K562 (cell line): Measurements from ENCODE around the gene MAGI3. TPM values are rescaled to one million over a fixed set of nuclear protein-coding genes. Genes with fewer than 3 reads are reported as not detected.

ENCODE experiments used
- ATAC-seq: fragments of 200-7000 bp; cut with Tn5 transposase; 3 replicates; pipeline ENCODE4 v1.9.1; 2020; ENCODE audit warnings: moderate library complexity
- BruUV-seq: library from RNA; stranded (reverse); fragments of 400-500 nt; replicated peaks from 2 replicates; lab custom pipeline; 2021; lab: Mats Ljungman, UMichigan
- CTCF ChIA-PET: fragments of 300-600 bp; formaldehyde crosslinking; extraction: SDS; loops from one replicate; lab custom pipeline; 2021; ENCODE audit warnings: low intra/inter-chr PET ratio; lab: Yijun Ruan, JAX
- POLR2A ChIA-PET: fragments of 300-600, 350-650 bp; sonication (Branson Sonifier 250); formaldehyde crosslinking; extraction: SDS; loops from one replicate; lab custom pipeline; 2021; ENCODE audit warnings: antibody characterized with exemption, inconsistent platforms; lab: Yijun Ruan, JAX
- DNase-seq, 4 experiments: peaks; one replicate each; pipeline versions ENCODE4 v3.0.0 to v3.0.0-alpha.2; 2011 to 2018; ENCODE audit warnings: low spot score in 3 of 4, mixed read lengths in 3 of 4; ENCODE audit errors: extremely low read depth in 1 of 4
- FAIRE-seq: peaks from 2 replicates; lab custom pipeline; 2011; peaks lifted over from hg19 to GRCh38; lab: Jason Lieb, UNC
- H2AFZ ChIP-seq: 2 replicates; pipeline ENCODE4 v1.6.0; 2011; ENCODE audit warnings: low read depth, low read length, control low read depth, inconsistent platforms
- H3K27ac ChIP-seq: fragments of 200-600 bp; 3 replicates; pipeline ENCODE4 v1.8.0; 2011; ENCODE audit warnings: low read depth, mild to moderate bottlenecking, control low read depth, inconsistent platforms, low read length, moderate library complexity, mixed read lengths; ENCODE audit errors: extremely low read depth
- H3K27me3 ChIP-seq, 2 experiments: fragments of 300-600 bp in 1 of 2; 2 replicates in 1 of 2; 3 replicates in 1 of 2; pipeline versions ENCODE4 v1.6.0 to v1.8.0; 2011; ENCODE audit warnings: inconsistent platforms in 2 of 2, low read length in 2 of 2, mild to moderate bottlenecking in 1 of 2, mixed read lengths in 1 of 2, moderate library complexity in 1 of 2; ENCODE audit not compliant: control insufficient read depth in 2 of 2, insufficient read depth in 2 of 2
- H3K36me3 ChIP-seq: fragments of 300-600 bp; 3 replicates; pipeline ENCODE4 v1.8.0; 2011; ENCODE audit warnings: mild to moderate bottlenecking, low read length, inconsistent platforms; ENCODE audit not compliant: control insufficient read depth, insufficient read depth
- H3K4me1 ChIP-seq, 2 experiments: fragments of 200-600 bp in 1 of 2; replicated peaks in 1 of 2; 2 replicates in 1 of 2; 3 replicates in 1 of 2; pipeline versions ENCODE4 v1.5.1 to v1.8.0; 2011; ENCODE audit warnings: inconsistent platforms in 2 of 2, low read length in 2 of 2, mild to moderate bottlenecking in 1 of 2, mixed read lengths in 1 of 2, moderate library complexity in 1 of 2; ENCODE audit not compliant: control insufficient read depth in 2 of 2, insufficient read depth in 2 of 2
- H3K4me2 ChIP-seq: 2 replicates; pipeline ENCODE4 v1.6.1; 2011; ENCODE audit warnings: low read length, control low read depth, inconsistent platforms, mixed read lengths; ENCODE audit not compliant: insufficient read depth
- H3K4me3 ChIP-seq: fragments of 200-600 bp; sonication (generic), shearing (Covaris generic); 2 replicates; pipeline ENCODE4 v1.5.1; 2016; ENCODE audit warnings: control low read depth, inconsistent platforms
- H3K79me2 ChIP-seq: fragments of 200-600 bp; 3 replicates; pipeline ENCODE4 v1.8.0; 2011; ENCODE audit warnings: low read length, inconsistent platforms; ENCODE audit not compliant: control insufficient read depth, insufficient read depth
- H3K9ac ChIP-seq, 2 experiments: 2 replicates each; pipeline versions ENCODE4 v1.6.0 to v1.6.1; 2011; ENCODE audit warnings: low read depth in 2 of 2, low read length in 2 of 2, control low read depth in 1 of 2, inconsistent platforms in 1 of 2, mild to moderate bottlenecking in 1 of 2, mixed read lengths in 1 of 2; ENCODE audit not compliant: insufficient read depth in 1 of 2
- H3K9me1 ChIP-seq: one replicate; pipeline ENCODE4 v1.6.0; 2011; ENCODE audit warnings: inconsistent platforms, mild to moderate bottlenecking, low read length, moderate library complexity; ENCODE audit not compliant: control insufficient read depth, insufficient read depth
- H3K9me3 ChIP-seq: replicated peaks from 2 replicates; pipeline ENCODE4 v1.5.1; 2011; ENCODE audit warnings: low read depth, low read length, inconsistent platforms; ENCODE audit not compliant: control insufficient read depth, insufficient read depth
- H4K20me1 ChIP-seq: replicated peaks from 2 replicates; pipeline ENCODE4 v1.6.1; 2011; ENCODE audit warnings: low read length, inconsistent platforms, mixed read lengths; ENCODE audit not compliant: control insufficient read depth, insufficient read depth
- NR3C1 ChIP-seq: sonication (generic); formaldehyde crosslinking; IDR thresholded peaks from 2 replicates; pipeline ENCODE4 v1.8.1; 2022; ENCODE audit warnings: missing genetic modification reagents
- ZFP36 ChIP-seq: fragments of 150-350 bp; IDR thresholded peaks from 2 replicates; pipeline ENCODE4 v1.6.1; 2018; ENCODE audit warnings: low read length, low read depth; ENCODE audit not compliant: partially characterized antibody
- ZNF12 ChIP-seq: sonication (generic); formaldehyde crosslinking; IDR thresholded peaks from 2 replicates; pipeline ENCODE4 v1.4.0; 2020; ENCODE audit warnings: mild to moderate bottlenecking, missing genetic modification reagents
- ZNF780A ChIP-seq: fragments of 250-450 bp; sonication (Bioruptor Pico); IDR thresholded peaks from 2 replicates; pipeline ENCODE4 v1.5.0; 2021; ENCODE audit warnings: mild to moderate bottlenecking
- WGBS: fragments of 100-300 bp; shearing (Covaris generic); methylation state at CpG from one replicate; pipeline ENCODE4 v1.1.6; 2016; ENCODE audit warnings: low coverage, mixed read lengths; ENCODE audit not compliant: insufficient coverage; ENCODE audit errors: missing lambda C conversion rate; 5-methylcytosine and 5-hydroxymethylcytosine counted together
- in situ Hi-C: fragments of 300-500 bp; cut with MboI; formaldehyde crosslinking; loops from 4 replicates; pipeline ENCODE4 v1.15.0; 2018; ENCODE audit warnings: inconsistent platforms, mixed read lengths
- intact Hi-C: fragments of 100-400 bp; cut with micrococcal nuclease; formaldehyde crosslinking; loops from 2 replicates; pipeline ENCODE4 v1.14.2; 2022
- polyA plus RNA-seq, 8 experiments: library from polyadenylated mRNA; depleted of rRNA in 4 of 8; stranded (reverse) in 5 of 8; unstranded in 3 of 8; fragments of >200 nt; fragmentation: Nextera tagmentation in 2 of 8; fragmentation: Illumina TruSeq in 1 of 8; extraction: Ambion mirVana in 2 of 8; extraction: Trizol in 1 of 8; gene quantifications; 2 replicates each; pipeline versions ENCODE4 v1.2.1 to v1.2.3, GENCODE V29; 2011 to 2014; ENCODE audit warnings: inconsistent platforms in 1 of 8, missing spikeins in 1 of 8
- total RNA-seq, 7 experiments: library from RNA; depleted of rRNA in 6 of 7; stranded (reverse); fragments of >200 nt in 6 of 7; fragmentation: Illumina TruSeq in 2 of 7; extraction: Trizol in 2 of 7; gene quantifications; 2 replicates each; pipeline versions ENCODE4 v1.2.1 to v1.2.3, GENCODE V29; 2011 to 2021; ENCODE audit warnings: low replicate concordance in 1 of 7
- TF ChIP-seq, protein P1 (sequence below), 2 experiments: IDR thresholded peaks in 1 of 2; conservative IDR thresholded peaks in 1 of 2; 2 replicates each; pipeline ENCODE4 v1.6.1; 2016; ENCODE audit warnings: low read depth in 2 of 2, mild to moderate bottlenecking in 1 of 2, missing compliant biosample characterization in 1 of 2, missing genetic modification characterization in 1 of 2, moderate library complexity in 1 of 2

The MAGI3 gene
- total and polyA plus RNA-seq, 9 of the 15 experiments (the other 6 are each of a cell fraction or from before 2014, with no cell fraction given), result 1.0 to 8.6 (median 5.5) TPM

DNA sequence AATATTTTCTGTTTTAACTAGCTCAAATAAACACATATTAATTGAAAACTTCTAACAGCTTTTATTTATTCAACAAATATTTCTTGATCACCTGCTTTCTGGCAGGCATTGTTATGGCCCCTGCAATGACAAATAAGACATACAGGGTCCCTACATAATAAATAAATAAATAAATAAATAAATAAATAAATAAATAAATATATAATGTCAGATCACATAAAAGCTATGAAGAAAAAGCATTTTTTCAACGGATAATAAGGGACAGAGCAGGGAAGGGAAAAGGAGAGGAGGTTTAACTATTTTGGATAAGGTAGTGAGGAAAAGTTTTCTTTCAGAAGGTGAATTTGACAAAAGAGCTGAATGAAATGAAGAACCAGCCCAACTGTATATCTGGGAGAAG is 115.0 kb downstream of the MAGI3 start:
- TF ChIP-seq ZFP36 (no peak), ZNF12 (CRISPR knock-in tag) (no peak), ZNF780A (CRISPR knock-in tag) (no peak), NR3C1 (no peak)
- TF ChIP-seq, protein P1, sequence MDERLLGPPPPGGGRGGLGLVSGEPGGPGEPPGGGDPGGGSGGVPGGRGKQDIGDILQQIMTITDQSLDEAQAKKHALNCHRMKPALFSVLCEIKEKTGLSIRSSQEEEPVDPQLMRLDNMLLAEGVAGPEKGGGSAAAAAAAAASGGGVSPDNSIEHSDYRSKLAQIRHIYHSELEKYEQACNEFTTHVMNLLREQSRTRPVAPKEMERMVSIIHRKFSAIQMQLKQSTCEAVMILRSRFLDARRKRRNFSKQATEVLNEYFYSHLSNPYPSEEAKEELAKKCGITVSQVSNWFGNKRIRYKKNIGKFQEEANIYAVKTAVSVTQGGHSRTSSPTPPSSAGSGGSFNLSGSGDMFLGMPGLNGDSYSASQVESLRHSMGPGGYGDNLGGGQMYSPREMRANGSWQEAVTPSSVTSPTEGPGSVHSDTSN (CRISPR knock-in tag; IDR thresholded peaks at IDR 0.05; ENCODE audit: low read depth), result no peak
- TF ChIP-seq, protein P1 (tag; conservative IDR thresholded peaks at IDR 0.05; ENCODE audit: low read depth), result no peak
- Histone ChIP-seq H3K79me2 (no peaks in the 10 kb centered on the region), H3K27ac (no peak overlapping the region), H3K9me1 (no peaks in the 10 kb centered on the region), H2AFZ (no peak overlapping the region), H3K9ac (no peak overlapping the region), H3K4me2 (no peak overlapping the region), H3K27me3 (no peaks in the 10 kb centered on the region), H3K4me3 (no peak overlapping the region), H3K9me3 (no peaks in the 10 kb centered on the region), H3K36me3 (no peaks in the 10 kb centered on the region), H3K4me1 (no peaks in the 10 kb centered on the region), H4K20me1 (no peaks in the 10 kb centered on the region)
- POLR2A ChIA-PET, result interaction anchor here (1.1 kb wide), 1 partner anchor 14 kb away, joined by 4 read pairs; no protein-coding TSS in a partner anchor
- FAIRE-seq (no peak), DNase-seq (no peak), ATAC-seq (no peak)
- intact Hi-C loops, result no loop called here
- WGBS, result 4% methylated on average over 1 of the region's 1 CpG
- no TSS peak for BruUV-seq
- in situ Hi-C loops, result no loop called here
- CTCF ChIA-PET, result no interaction called here
